ENCODE results near the gene MACROD2.

GRCh38 chr20:16005021-16005914 is 2010.0 kb downstream of the MACROD2 start:
- TF ChIP-seq POLR2AphosphoS5 (IDR thresholded peaks at IDR 0.05; ENCODE audit: low read depth, low read length) = no peak
- no peak for TF ChIP-seq CTCF (IDR thresholded peaks at IDR 0.05 in 2 of 3, conservative IDR thresholded peaks at IDR 0.05 in 1 of 3; ENCODE audit: borderline replicate concordance in 1 of 3, insufficient read depth in 1 of 3, low read depth in 2 of 3, low read length in 2 of 3)
- TF ChIP-seq ZFX (IDR thresholded peaks at IDR 0.05) = no peak
- TF ChIP-seq SP1 (IDR thresholded peaks at IDR 0.05; ENCODE audit: low read depth) = no peak
- no peak for TF ChIP-seq EZH2 (IDR thresholded peaks at IDR 0.05)
- no peak for TF ChIP-seq CEBPB (IDR thresholded peaks at IDR 0.05; ENCODE audit: low read depth)
- TF ChIP-seq REST (IDR thresholded peaks at IDR 0.05; ENCODE audit: low read depth) = no peak
- no peak for TF ChIP-seq MAX (IDR thresholded peaks at IDR 0.05)
- no peak for TF ChIP-seq ZBTB33 (IDR thresholded peaks at IDR 0.05; ENCODE audit: extremely low read depth, insufficient replicate concordance, low read length)
- TF ChIP-seq EZH2phosphoT487 (IDR thresholded peaks at IDR 0.05; ENCODE audit: borderline replicate concordance) = no peak

All from HCT116 (cell line).